NT2/D1 (cell line): ENCODE results near the gene COTL1.

ENCODE experiments used
- SUZ12 ChIP-seq: IDR thresholded peaks from 2 replicates; pipeline ENCODE4 v1.6.1; 2011; ENCODE audit not compliant: insufficient read length, insufficient read depth; ENCODE audit errors: extremely low read depth
- YY1 ChIP-seq: IDR thresholded peaks from 2 replicates; pipeline ENCODE4 v1.6.1; 2011; ENCODE audit not compliant: insufficient read length, insufficient read depth
- ZNF274 ChIP-seq: IDR thresholded peaks from 2 replicates; pipeline ENCODE4 v1.6.1; 2011; ENCODE audit warnings: mild to moderate bottlenecking, low read depth, low read length

GRCh38 chr16:84659656-84660300 is 41.9 kb upstream of the COTL1 start:
- TF ChIP-seq ZNF274, result no peak
- TF ChIP-seq YY1, result no peak
- TF ChIP-seq SUZ12, result no peak
